Testis (tissue), 3 donors: ENCODE measurements around the gene PSAPL1. TPM values are rescaled to one million over a fixed set of nuclear protein-coding genes. Genes with fewer than 3 reads are reported as not detected.

ENCODE experiments used
- DNase-seq: peaks from one replicate; pipeline ENCODE4 v3.0.0-alpha.2; 2019
- H3K27ac ChIP-seq, 2 donors: fragments of 200-600 bp; sonication (generic); one replicate each; pipeline ENCODE4 v1.5.1; 2019
- H3K27me3 ChIP-seq: fragments of 200-600 bp; sonication (generic); one replicate; pipeline ENCODE4 v1.5.1; 2019
- H3K36me3 ChIP-seq: fragments of 200-600 bp; sonication (generic); one replicate; pipeline ENCODE4 v1.5.1; 2017; ENCODE audit warnings: low read depth; ENCODE audit errors: missing control alignments
- H3K4me1 ChIP-seq: fragments of 200-600 bp; sonication (generic); one replicate; pipeline ENCODE4 v1.5.1; 2019
- H3K4me3 ChIP-seq, 2 donors: fragments of 200-600 bp; sonication (generic); one replicate each; pipeline ENCODE4 v1.5.1; 2017 to 2019
- H3K9me3 ChIP-seq: fragments of 200-600 bp; sonication (generic); one replicate; pipeline ENCODE4 v1.5.1; 2017
- CTCF ChIP-seq, 3 experiments: fragments of 450-650 bp in 2 of 3; fragments of 200-600 bp in 1 of 3; sonication (generic) in 1 of 3; IDR thresholded peaks; one replicate each; pipeline ENCODE4 v1.5.1; 2016 to 2019; ENCODE audit warnings: antibody characterized with exemption in 3 of 3, mild to moderate bottlenecking in 2 of 3, moderate library complexity in 1 of 3
- POLR2A ChIP-seq: fragments of 450-650 bp; IDR thresholded peaks from one replicate; pipeline ENCODE4 v1.6.1; 2017; ENCODE audit warnings: antibody characterized with exemption, mild to moderate bottlenecking, moderate library complexity
- WGBS, 2 donors: methylation state at CpG; one replicate each; pipeline ENCODE4 v1.1.5; 2018; 5-methylcytosine and 5-hydroxymethylcytosine counted together
- intact Hi-C: fragments of 100-400 bp; cut with DNase I; formaldehyde crosslinking; loops from one replicate; pipeline ENCODE4 v1.15.1; 2023; ENCODE audit warnings: low total_unique reads
- polyA plus RNA-seq: library from polyadenylated mRNA; stranded (reverse); fragments of 350-450 nt; fragmentation: Illumina TruSeq; extraction: RNeasy Lipid Tissue Mini Kit (QIAGEN cat#74804); gene quantifications from one replicate; pipeline ENCODE4 v1.2.3, GENCODE V29; 2014; ENCODE audit warnings: low read depth, low replicate concordance; ENCODE audit not compliant: insufficient read depth
- total RNA-seq, 2 donors: library from RNA; depleted of rRNA; stranded (reverse); fragments of >200 nt; gene quantifications; one replicate each; pipeline ENCODE4 v1.2.3, GENCODE V29; 2016

The PSAPL1 gene
- total and polyA plus RNA-seq, 3 donors from 2014 or later = 11.0 to 19.0 (median 17.5) TPM

GRCh38 chr4:7393601-7394575 is 40.8 kb downstream of the PSAPL1 start:
- no peaks in the 10 kb centered on the region for H3K4me1 ChIP-seq
- WGBS, 2 donors = 82 to 87% methylated on average over 17 to 28 of the region's 29 CpGs
- no peaks in the 10 kb centered on the region for H3K27me3 ChIP-seq
- no peak for DNase-seq
- no peaks in the 10 kb centered on the region for H3K36me3 ChIP-seq
- intact Hi-C loops = no loop called here
- no peak for TF ChIP-seq POLR2A
- no peak for TF ChIP-seq CTCF (IDR thresholded peaks at IDR 0.05)
- no peak overlapping the region for H3K4me3 ChIP-seq
- no peaks in the 10 kb centered on the region for H3K9me3 ChIP-seq
- H3K27ac ChIP-seq = no peak overlapping the region

DNA sequence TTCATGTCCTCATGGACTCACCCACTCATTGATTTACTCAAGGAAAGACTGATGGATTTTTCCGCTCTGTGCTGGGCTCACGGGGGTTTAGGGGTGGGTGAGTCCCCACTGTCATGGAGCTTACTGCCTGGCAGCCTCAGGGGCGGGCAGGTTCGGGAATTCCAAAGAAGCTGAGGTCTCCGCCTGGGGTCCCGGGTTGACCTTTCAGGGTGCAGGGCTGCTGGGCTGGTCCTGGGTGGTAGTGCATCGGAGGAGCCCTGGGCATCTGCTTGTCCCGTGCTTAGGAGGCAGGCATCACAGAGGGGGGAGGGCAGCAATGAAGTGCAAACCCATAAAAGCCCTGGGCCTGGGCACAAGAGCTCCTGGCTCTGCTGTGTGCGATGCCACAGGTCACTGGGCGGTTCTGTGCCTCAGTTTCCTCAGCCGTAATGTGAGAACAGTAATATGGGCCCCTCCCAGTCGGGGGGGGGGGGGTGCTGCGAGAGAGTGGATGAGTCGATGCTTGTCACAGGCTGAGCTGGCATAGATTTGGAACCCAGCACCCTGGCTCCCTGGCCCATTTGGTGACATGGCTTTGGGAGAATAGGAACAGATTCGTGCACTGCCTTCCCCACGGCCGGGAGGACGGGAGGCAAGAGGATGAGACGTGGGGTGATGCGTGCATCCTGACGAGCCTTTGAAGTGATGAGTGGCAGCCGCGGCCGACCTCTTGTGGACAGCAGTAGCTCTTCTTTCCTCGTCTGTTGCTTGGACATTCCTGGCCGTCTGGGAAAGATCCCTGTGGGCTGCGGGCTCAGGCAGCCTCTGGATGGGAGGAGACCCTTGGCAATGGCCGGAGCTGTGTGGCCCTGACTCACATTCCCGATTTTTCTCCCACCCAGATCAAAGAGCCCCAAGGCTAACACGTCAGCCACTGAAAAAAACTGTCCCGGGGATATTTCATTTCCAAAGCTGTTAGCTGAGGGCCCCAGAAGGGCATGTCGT is 42.0 kb downstream of the PSAPL1 start:
- 41 to 54% methylated on average over 22 to 32 of the region's 32 CpGs for WGBS, 2 donors
- Histone ChIP-seq H3K27ac (no peak overlapping the region), H3K27me3 (no peaks in the 10 kb centered on the region), H3K4me1 (no peaks in the 10 kb centered on the region), H3K36me3 (no peaks in the 10 kb centered on the region), H3K4me3 (no peak overlapping the region), H3K9me3 (no peaks in the 10 kb centered on the region)
- DNase-seq = peak; percentile 68
- no peak for TF ChIP-seq POLR2A
- TF ChIP-seq CTCF (IDR thresholded peaks at IDR 0.05) = no peak
- intact Hi-C loops = no loop called here

- Histone ChIP-seq H3K27me3 (no peaks in the 10 kb centered on the region), H3K4me3 (no peak overlapping the region), H3K27ac (no peak overlapping the region), H3K36me3 (no peaks in the 10 kb centered on the region), H3K4me1 (no peaks in the 10 kb centered on the region), H3K9me3 (no peaks in the 10 kb centered on the region)
- intact Hi-C loops = no loop called here
- 83 to 84% methylated on average over 9 to 18 of the region's 18 CpGs for WGBS, 2 donors
- TF ChIP-seq POLR2A = no peak
- no peak for TF ChIP-seq CTCF (IDR thresholded peaks at IDR 0.05)
- no peak for DNase-seq
Observed at GRCh38 chr4:7391637-7392437, 42.9 kb downstream of the PSAPL1 start.

DNA sequence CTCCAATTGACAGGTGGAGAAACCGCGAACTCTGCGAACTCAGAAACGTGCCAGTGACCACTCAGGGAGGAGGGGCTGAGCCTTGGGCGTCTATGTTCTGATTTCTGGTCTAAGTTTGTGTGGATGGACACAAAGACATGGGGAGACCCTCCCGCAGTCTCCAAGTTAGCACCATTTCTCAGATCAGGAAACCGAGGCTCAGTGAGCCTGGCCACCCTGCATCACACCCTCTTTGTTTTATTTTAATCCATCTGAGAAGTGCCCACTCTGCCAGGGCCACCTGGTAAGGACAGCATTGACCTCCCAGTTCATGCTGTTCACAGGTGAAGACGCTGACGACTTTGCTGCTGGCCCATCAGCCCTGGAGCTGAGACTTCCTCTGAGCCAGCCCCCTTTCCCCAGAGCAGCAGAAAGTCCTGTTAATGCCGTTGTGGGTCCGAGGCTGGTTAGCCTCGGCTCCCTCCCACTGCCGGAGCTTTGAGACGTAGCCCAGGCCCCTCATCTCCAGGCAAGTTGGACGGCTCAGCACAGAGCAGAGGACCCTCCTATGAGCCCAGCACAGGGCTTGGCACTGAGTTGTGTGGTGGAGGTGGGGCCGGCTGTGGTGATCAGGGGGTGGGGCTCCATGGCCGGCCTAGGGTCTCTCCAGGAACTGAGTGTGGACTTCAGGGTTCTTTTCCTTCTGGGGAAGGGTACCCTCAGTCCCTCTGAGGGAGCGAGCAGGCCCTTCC is 43.7 kb downstream of the PSAPL1 start:
- Histone ChIP-seq H3K4me3 (no peak overlapping the region), H3K27ac (no peak overlapping the region), H3K36me3 (no peaks in the 10 kb centered on the region), H3K4me1 (no peaks in the 10 kb centered on the region), H3K27me3 (no peaks in the 10 kb centered on the region), H3K9me3 (no peaks in the 10 kb centered on the region)
- WGBS, 2 donors = 87 to 89% methylated on average over 10 to 18 of the region's 18 CpGs
- intact Hi-C loops = no loop called here
- DNase-seq = no peak
- no peak for TF ChIP-seq POLR2A
- no peak for TF ChIP-seq CTCF (IDR thresholded peaks at IDR 0.05)
